Upper lobe of left lung (tissue), 6 donors: ENCODE measurements around the gene MAOA. TPM values are rescaled to one million over a fixed set of nuclear protein-coding genes. Genes with fewer than 3 reads are reported as not detected.
"Not testable (repeated sequence)": the region's sequence is repeated elsewhere in the genome, so short reads cannot be mapped to it uniquely, and the experiment has no call there.

ENCODE experiments used
- ATAC-seq, 2 donors: fragments of 200-7000 bp; cut with Tn5 transposase; one replicate each; pipeline ENCODE4 v1.9.1; 2022; ENCODE audit warnings: mild to moderate bottlenecking in 2 of 2, moderate library complexity in 2 of 2; ENCODE audit not compliant: low FRiP score in 2 of 2
- DNase-seq, 2 donors: peaks; one replicate each; pipeline ENCODE4 v3.0.0-alpha.2; 2019 to 2020
- H3K27ac ChIP-seq, 4 donors: fragments of 200-600 bp; sonication (generic); one replicate each; pipeline ENCODE4 v1.5.1; 2016 to 2019
- H3K27me3 ChIP-seq, 4 donors: fragments of 200-600 bp; sonication (generic); one replicate each; pipeline ENCODE4 v1.5.1; 2017 to 2019
- H3K36me3 ChIP-seq, 4 donors: fragments of 200-600 bp; sonication (generic); one replicate each; pipeline ENCODE4 v1.5.1; 2016 to 2019
- H3K4me1 ChIP-seq, 4 donors: fragments of 200-600 bp; sonication (generic); one replicate each; pipeline ENCODE4 v1.5.1; 2018 to 2019
- H3K4me3 ChIP-seq, 4 donors: fragments of 200-600 bp; sonication (generic); one replicate each; pipeline ENCODE4 v1.5.1; 2017 to 2019; ENCODE audit warnings: mild to moderate bottlenecking in 2 of 4, moderate library complexity in 1 of 4
- H3K9me3 ChIP-seq, 4 donors: fragments of 200-600 bp; sonication (generic); one replicate each; pipeline ENCODE4 v1.5.1; 2018 to 2019
- EP300 ChIP-seq, 4 donors: sonication (generic); formaldehyde crosslinking; IDR thresholded peaks; one replicate each; pipeline ENCODE4 v1.5.1; 2017; ENCODE audit warnings: antibody characterized with exemption in 4 of 4, control low read depth in 2 of 4
- POLR2A ChIP-seq, 4 donors: fragments of 450-650 bp; IDR thresholded peaks; one replicate each; pipeline ENCODE4 v1.5.1; 2016 to 2017; ENCODE audit warnings: antibody characterized with exemption in 4 of 4, mild to moderate bottlenecking in 2 of 4
- POLR2AphosphoS5 ChIP-seq, 2 donors: sonication (generic); formaldehyde crosslinking; IDR thresholded peaks; one replicate each; pipeline ENCODE4 v1.5.1; 2017; ENCODE audit warnings: antibody characterized with exemption in 2 of 2
- WGBS, 2 donors: methylation state at CpG; one replicate each; pipeline ENCODE4 v1.1.5; 2017 to 2018; 5-methylcytosine and 5-hydroxymethylcytosine counted together
- total RNA-seq, 6 donors: library from RNA; depleted of rRNA in 4 of 6; stranded (reverse); fragments of >200 nt in 4 of 6; gene quantifications; one replicate each; pipeline versions ENCODE4 v1.1.0 to v1.2.1, GENCODE V29; 2016 to 2021
- TF ChIP-seq, protein P1 (sequence below), 6 experiments: fragments of 450-650 bp in 4 of 6; fragments of 200-600 bp in 2 of 6; sonication (generic) in 2 of 6; IDR thresholded peaks; one replicate each; pipeline ENCODE4 v1.5.1; 2016 to 2019; ENCODE audit warnings: antibody characterized with exemption in 6 of 6
- donor health status: DM: no; HTN: no; CAD: no; lungs with moderate emphysema.
- donor health status: DM: no; HTN: yes; CAD: no; lungs with severe emphysema.

MAOA gene
- total RNA-seq, 6 donors from 2014 or later: 112 to 300 (median 204) TPM

DNA sequence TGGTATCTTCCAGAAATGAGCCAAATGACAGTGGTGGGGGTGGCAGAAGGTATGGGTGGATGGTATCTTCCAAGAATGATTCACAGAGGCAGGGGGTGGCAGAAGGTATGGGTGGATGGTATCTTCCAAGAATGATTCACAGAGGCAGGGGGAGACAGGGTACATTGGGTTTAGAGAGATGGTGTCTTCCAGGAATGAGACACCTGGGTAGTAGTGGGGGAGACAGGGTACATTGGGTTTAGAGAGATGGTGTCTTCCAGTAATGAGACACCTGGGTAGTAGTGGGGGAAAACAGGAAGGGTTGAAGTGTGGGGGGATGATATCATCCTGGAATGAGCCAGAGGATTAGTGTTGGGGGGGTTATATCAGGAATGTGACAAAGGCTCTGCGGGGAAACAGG is 62.0 kb downstream of the MAOA start:
- peaks cover 0 to 20% (median 0%) of the 10 kb centered on the region in 4 donors for H3K36me3 ChIP-seq
- no peak for TF ChIP-seq POLR2A (IDR thresholded peaks at IDR 0.05)
- TF ChIP-seq POLR2AphosphoS5 (IDR thresholded peaks at IDR 0.05): no peak
- no peak for TF ChIP-seq EP300 (IDR thresholded peaks at IDR 0.05)

DNA sequence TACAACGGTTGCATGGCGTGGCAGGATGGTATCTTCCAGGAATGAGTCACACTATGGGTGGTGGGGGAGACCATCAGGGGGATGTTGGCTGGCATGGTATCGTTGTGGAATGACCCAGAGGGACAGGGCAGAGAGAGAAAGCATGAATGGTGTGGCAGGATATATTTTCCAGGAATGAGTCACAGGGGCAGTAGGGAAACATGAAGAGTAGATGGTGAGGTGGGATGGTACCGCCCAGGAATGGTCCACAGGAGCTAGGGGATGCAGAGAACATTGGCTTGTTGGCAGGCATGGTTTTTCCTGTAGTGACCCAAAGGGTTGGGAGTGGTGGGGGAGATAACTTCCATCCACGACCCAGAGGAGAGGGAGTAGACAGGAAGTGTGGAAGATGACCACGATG is 62.4 kb downstream of the MAOA start:
- TF ChIP-seq POLR2AphosphoS5 (IDR thresholded peaks at IDR 0.05) (no peak), POLR2A (IDR thresholded peaks at IDR 0.05) (no peak), EP300 (IDR thresholded peaks at IDR 0.05) (no peak)
- TF ChIP-seq, protein P1, sequence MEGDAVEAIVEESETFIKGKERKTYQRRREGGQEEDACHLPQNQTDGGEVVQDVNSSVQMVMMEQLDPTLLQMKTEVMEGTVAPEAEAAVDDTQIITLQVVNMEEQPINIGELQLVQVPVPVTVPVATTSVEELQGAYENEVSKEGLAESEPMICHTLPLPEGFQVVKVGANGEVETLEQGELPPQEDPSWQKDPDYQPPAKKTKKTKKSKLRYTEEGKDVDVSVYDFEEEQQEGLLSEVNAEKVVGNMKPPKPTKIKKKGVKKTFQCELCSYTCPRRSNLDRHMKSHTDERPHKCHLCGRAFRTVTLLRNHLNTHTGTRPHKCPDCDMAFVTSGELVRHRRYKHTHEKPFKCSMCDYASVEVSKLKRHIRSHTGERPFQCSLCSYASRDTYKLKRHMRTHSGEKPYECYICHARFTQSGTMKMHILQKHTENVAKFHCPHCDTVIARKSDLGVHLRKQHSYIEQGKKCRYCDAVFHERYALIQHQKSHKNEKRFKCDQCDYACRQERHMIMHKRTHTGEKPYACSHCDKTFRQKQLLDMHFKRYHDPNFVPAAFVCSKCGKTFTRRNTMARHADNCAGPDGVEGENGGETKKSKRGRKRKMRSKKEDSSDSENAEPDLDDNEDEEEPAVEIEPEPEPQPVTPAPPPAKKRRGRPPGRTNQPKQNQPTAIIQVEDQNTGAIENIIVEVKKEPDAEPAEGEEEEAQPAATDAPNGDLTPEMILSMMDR (IDR thresholded peaks at IDR 0.05): no peak
- DNase-seq (no peak), ATAC-seq (no peak)
- Histone ChIP-seq H3K4me1 (no peaks in the 10 kb centered on the region), H3K4me3 (no peak overlapping the region), H3K9me3 (peaks cover 0 to 26% (median 0%) of the 10 kb centered on the region in 4 donors), H3K36me3 (peaks cover 0 to 15% (median 0%) of the 10 kb centered on the region in 4 donors), H3K27ac (no peak overlapping the region), H3K27me3 (no peaks in the 10 kb centered on the region)
- WGBS, 2 donors: 84 to 90% methylated on average over 6 of the region's 6 CpGs

More for the DNA sequence above, 62.0 kb downstream of the MAOA start:
- H3K4me1 ChIP-seq: no peaks in the 10 kb centered on the region
- ATAC-seq (no peak), DNase-seq (no peak)
- peaks cover 0 to 26% (median 0%) of the 10 kb centered on the region in 4 donors for H3K9me3 ChIP-seq
- no peak overlapping the region for H3K27ac ChIP-seq
- H3K4me3 ChIP-seq: no peak overlapping the region
- 100% methylated on average over 1 of the region's 1 CpG for WGBS, 2 donors
- no peaks in the 10 kb centered on the region for H3K27me3 ChIP-seq

DNA sequence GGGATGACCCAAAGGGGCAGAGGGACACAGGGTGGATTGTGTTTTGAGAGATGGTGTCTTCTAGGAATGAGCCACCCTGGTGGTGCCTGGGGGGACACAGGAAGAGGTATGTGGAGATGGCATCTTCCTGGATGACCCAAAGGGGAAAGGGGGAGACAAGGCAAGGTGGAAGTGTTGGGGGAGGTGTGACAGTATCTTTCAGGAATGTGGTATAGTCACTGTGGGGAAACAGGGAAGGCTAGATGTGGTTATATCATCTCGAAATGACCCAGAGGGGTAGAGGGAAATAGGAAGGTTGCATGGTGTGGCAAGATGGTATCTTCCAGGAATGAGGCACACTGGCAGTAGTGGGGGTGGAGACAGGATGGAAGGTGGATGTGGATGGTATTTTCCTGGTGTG is 62.9 kb downstream of the MAOA start:
- Histone ChIP-seq H3K36me3 (peaks cover 0 to 15% (median 0%) of the 10 kb centered on the region in 4 donors), H3K27ac (no peak overlapping the region), H3K4me3 (no peak overlapping the region), H3K4me1 (no peaks in the 10 kb centered on the region), H3K9me3 (peaks cover 0 to 26% (median 0%) of the 10 kb centered on the region in 4 donors), H3K27me3 (no peaks in the 10 kb centered on the region)
- DNase-seq (no peak), ATAC-seq (no peak)
- TF ChIP-seq POLR2A (IDR thresholded peaks at IDR 0.05) (no peak), EP300 (IDR thresholded peaks at IDR 0.05) (no peak), POLR2AphosphoS5 (IDR thresholded peaks at IDR 0.05) (no peak)
- TF ChIP-seq, protein P1 (IDR thresholded peaks at IDR 0.05): no peak
- WGBS, 2 donors: 55 to 88% methylated on average over 1 of the region's 1 CpG

DNA sequence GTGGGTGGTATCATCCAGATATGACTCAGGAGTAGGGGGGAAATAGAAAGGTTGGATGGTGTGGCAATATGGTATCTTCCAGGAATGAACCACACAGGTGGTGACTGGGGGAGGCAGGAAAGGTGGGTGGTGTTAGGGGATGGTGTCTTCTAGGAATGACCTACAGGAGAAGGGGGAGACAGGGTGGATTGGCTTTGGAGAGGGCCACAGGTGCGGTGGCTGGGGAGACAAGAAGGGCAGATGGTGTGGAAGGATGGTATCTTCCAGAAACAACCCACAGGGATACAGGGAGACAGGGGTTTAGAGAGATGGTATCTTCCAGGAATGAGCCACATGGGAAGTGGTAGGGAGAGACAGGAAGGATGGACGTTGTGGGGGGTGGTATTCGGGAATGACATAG is 64.0 kb downstream of the MAOA start:
- DNase-seq (no peak), ATAC-seq (peak in 1 of 2 donors; percentile 32)
- Histone ChIP-seq H3K4me3 (no peak overlapping the region), H3K36me3 (peaks cover 0 to 12% (median 0%) of the 10 kb centered on the region in 4 donors), H3K4me1 (no peaks in the 10 kb centered on the region), H3K9me3 (peaks cover 0 to 26% (median 0%) of the 10 kb centered on the region in 4 donors), H3K27ac (no peak overlapping the region), H3K27me3 (no peaks in the 10 kb centered on the region)
- TF ChIP-seq EP300 (IDR thresholded peaks at IDR 0.05): no peak
- WGBS, 2 donors: 69 to 77% methylated on average over 3 of the region's 3 CpGs

DNA sequence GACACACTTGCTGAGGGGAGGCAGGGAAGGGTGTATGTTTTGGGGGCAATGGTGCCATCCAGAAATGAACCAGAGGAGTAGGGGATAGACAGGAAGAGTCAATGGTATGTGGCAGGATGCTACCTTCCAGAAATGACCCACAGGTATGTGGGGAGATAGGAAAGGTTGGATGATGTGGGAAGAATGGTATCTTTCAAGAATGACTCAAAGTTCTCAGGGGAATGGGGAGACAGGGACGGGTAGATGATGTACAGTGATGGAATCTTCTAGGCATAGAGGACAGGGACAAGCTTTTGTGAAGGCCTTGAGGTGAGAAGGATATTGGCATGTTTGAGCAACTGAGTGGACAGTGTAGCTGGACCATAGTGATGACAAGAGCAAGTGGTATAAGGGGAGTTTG is 64.9 kb downstream of the MAOA start:
- no peak for ATAC-seq
- no peaks in the 10 kb centered on the region for H3K4me1 ChIP-seq
- no peak for TF ChIP-seq POLR2A (IDR thresholded peaks at IDR 0.05)
- TF ChIP-seq, protein P1 (IDR thresholded peaks at IDR 0.05): no peak
- no peak for TF ChIP-seq EP300 (IDR thresholded peaks at IDR 0.05)
- no peak for TF ChIP-seq POLR2AphosphoS5 (IDR thresholded peaks at IDR 0.05)
- no peak overlapping the region for H3K27ac ChIP-seq
- DNase-seq: no peak
- H3K36me3 ChIP-seq: peaks cover 0 to 6% (median 0%) of the 10 kb centered on the region in 4 donors
- H3K27me3 ChIP-seq: no peaks in the 10 kb centered on the region
- peaks cover 0 to 26% (median 0%) of the 10 kb centered on the region in 4 donors for H3K9me3 ChIP-seq
- WGBS, 2 donors: 55 to 100% methylated on average over 1 of the region's 1 CpG
- H3K4me3 ChIP-seq: no peak overlapping the region

DNA sequence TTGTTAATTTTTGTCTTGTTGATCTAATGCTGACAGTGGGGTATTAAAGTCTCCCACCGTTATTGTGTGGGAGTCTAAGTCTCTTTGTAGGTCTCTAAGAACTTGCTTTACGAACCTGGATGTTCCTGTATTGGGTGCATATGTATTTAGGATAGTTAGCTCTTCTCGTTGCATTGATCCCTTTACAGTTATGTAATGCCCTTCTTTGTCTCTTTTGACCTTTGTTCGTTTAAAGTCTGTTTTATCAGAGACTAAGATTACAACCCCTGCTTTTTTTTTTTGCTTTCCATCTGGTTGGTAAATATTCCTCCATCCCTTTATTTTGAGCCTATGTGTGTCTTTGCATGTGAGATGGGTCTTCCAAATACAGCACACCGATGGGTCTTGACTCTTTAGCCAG is 69.1 kb downstream of the MAOA start:
- H3K27me3 ChIP-seq, ATAC-seq, H3K4me1 ChIP-seq, DNase-seq, H3K36me3 ChIP-seq, H3K27ac ChIP-seq, H3K4me3 ChIP-seq: not testable (repeated sequence)
- WGBS, 2 donors: 72 to 77% methylated on average over 5 of the region's 5 CpGs
- H3K9me3 ChIP-seq: peaks cover 0 to 12% (median 0%) of the 10 kb centered on the region in 4 donors

DNA sequence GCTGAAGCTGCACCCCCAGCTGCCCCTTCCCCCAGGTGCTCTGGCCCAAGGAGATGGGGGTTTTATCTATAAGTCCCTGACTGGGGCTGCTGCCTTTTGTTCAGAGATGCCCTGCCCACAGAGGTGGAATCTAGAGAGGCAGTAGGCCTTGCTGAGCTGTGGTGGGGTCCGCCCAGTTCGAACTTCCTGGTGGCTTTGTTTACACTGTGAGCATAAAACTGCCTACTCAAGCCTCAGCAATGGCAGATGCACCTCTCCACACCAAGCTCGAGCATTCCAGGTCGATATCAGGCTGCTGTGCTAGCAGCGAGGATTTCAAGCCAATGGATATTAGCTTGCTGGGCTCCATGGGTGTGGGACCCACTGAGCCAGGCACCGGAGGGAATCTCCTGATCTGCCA is 71.2 kb downstream of the MAOA start:
- peaks cover 0 to 17% (median 0%) of the 10 kb centered on the region in 4 donors for H3K36me3 ChIP-seq
- H3K4me1 ChIP-seq, H3K9me3 ChIP-seq, H3K27ac ChIP-seq, H3K27me3 ChIP-seq, ATAC-seq, DNase-seq, H3K4me3 ChIP-seq: not testable (repeated sequence)
- 74% methylated on average over 6 of the region's 6 CpGs; no CpG with 5 or more reads in 1 of the 2 donors for WGBS, 2 donors
